Subcutaneous adipose tissue (tissue), 4 donors: Measurements from ENCODE around the gene FN1. TPM values are rescaled to one million over a fixed set of nuclear protein-coding genes. Genes with fewer than 3 reads are reported as not detected.

Experiments used
- CTCF ChIP-seq: fragments of 450-650 bp; IDR thresholded peaks from one replicate; pipeline ENCODE4 v1.5.1; 2016; ENCODE audit warnings: low read depth, mild to moderate bottlenecking, control low read depth, antibody characterized with exemption, moderate library complexity
- total RNA-seq, 4 donors: library from RNA; depleted of rRNA; stranded (reverse); fragments of >200 nt; gene quantifications; one replicate each; pipeline ENCODE4 v1.1.0, GENCODE V29; 2016

The FN1 gene
- total RNA-seq, 4 donors from 2014 or later: 80.4 to 1,315 (median 407) TPM

- TF ChIP-seq CTCF: no peak
Measured at GRCh38 chr2:215451012-215451756, 15.3 kb upstream of the FN1 start.

- TF ChIP-seq CTCF: no peak
Measured at GRCh38 chr2:215450188-215451011, 14.5 kb upstream of the FN1 start.

- no peak for TF ChIP-seq CTCF
Measured at GRCh38 chr2:215447673-215448081, 11.8 kb upstream of the FN1 start.

- TF ChIP-seq CTCF: no peak
Measured at GRCh38 chr2:215447056-215447455, 11.2 kb upstream of the FN1 start.

GRCh38 chr2:215442401-215442787, 6.5 kb upstream of the FN1 start:
- TF ChIP-seq CTCF: no peak

GRCh38 chr2:215441560-215442400, 5.9 kb upstream of the FN1 start:
- TF ChIP-seq CTCF: no peak
